Activated CD8-positive, alpha-beta memory T cell treated with anti-CD3 and anti-CD28 coated beads, Interleukin-2, amount 50 U/mL, for 1 hour (primary cell): Measurements from ENCODE around the gene TRPV3.
"Not testable (repeated sequence)": the region's sequence is repeated elsewhere in the genome, so short reads cannot be mapped to it uniquely, and the experiment has no call there.

Experiments used
- DNase-seq: peaks from one replicate; pipeline ENCODE4 v3.0.0-alpha.2; 2020; ENCODE audit errors: extremely low read depth

The TRPV3 gene

DNA sequence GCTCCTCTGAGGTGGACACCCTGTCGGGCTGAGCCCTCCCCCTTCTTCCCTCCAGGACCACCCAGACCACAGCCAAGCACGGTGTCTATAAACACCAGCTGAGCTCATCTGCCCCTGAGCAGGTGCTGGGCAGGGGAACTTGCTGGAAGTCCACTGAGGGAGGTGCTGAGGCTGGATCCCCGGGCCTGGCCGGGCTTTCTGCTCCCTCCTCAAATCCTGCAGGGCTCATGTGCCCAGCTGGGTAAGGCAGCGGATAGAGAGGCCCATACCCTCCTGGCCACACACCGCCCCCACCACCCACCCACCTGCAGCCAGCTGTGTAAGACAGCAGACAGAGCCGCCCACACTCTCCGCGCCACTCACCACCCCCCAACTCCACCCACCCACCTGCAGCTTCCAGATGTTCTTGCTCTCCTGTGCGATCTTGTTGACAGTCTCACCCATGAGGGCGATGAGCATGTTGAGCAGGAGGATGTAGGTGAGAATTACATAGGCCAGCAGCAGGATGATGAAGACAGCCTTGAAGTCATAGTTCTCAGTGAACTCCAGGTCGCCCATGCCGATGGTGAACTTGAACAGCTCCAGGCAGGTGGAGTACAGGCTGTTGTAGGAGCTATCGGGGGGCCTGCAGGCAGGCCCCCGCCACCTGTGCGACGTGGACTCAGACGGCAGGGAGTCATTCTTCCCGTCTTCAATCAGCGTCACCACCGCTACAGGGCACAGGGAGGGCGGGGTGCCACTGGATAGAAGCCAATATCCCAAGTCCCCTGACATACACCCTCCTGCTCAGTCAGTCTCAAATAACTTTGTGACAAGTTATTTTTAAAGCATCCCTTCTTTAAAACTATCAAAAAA, 15.9 kb upstream of the TRPV3 start:
- no peak for DNase-seq

DNA sequence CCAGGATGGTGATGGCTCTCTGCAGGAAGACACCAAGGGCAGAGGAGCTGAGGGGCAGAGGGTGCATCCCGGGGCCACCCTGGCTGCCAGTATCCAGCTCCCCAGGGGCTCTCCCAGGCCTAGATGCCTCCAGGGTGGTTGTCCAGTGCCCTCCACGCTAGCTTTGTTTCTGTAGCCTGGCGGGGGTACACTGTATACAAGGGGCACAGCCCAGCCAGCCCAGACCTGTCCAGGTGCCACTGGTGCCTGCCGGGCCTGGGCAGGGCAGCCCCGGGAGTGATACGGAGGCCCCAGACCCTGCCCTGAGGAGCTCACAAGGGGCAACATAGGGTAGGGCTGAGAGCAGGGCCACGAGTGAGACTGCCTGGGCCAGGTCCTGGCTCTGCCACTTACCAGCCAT, 14.6 kb upstream of the TRPV3 start:
- no peak for DNase-seq

DNA sequence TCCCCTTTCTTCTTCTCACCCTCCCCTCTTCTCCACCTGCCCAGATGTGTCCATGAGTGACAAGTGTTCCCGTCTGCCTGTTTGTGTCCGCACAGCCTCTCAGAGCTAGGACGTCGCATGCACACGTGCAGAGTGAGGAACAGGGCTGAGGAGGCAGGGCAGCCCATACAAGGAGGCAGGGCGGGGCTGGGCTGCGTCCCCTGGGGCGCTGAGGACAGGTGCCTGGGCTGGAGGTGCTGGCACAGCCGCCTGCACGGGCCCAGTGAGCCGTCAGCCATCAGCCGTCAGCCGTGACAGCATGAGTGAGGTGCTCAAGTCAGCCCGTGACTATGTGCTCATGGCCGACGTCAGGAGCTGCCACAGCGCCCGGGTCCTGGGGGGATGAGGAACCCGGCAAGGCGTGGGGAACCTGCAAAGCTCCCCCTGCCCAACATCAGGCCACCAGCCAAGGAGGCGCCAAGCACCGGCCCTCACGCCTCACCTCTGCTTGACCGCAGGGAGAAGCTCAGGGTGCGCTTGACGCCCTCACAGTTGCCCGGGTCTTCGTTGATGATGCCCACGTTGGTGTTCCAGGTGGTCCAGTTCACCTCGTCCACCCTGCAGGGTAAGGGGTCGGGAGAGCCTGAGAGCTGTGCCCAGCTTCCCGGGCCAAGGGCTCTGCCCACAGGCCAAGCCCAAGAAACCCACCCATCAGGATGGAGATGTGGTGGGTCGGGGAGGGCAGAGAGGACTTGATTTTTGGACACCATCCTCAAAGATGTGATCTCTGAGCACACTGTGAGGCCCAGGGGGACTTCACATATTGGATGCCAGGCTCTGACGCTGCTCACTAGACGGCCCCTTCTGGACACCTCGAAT, 13.7 kb upstream of the TRPV3 start:
- no peak for DNase-seq

DNA sequence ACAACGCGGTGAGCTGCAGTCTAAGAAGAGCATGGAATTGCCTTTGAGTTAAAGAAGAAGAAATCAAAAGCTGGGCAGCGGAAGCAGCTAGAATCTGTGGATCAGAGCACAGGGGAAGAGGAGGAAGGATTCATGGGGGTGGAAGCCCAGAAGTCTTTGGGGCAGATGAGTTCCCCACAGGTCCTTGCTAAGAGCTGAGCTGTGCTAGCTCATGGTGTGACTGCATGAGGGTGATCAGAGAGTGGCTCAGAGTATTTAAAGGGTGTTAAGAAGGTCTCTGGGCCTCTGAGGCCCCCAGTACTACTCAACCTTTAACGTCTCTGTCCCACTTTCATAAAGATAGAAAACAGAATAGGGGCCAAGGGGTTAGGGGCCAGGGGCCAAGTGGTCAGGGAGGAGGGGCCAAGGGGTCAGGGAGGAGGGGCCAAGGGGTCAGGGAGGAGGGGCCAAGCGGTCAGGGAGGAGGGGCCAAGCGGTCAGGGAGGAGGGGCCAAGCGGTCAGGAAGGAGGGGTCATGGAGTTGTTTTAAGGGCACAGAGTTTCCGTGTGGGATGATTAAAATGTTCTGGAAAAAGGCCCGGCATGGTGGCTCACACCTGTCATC, 12.0 kb upstream of the TRPV3 start:
- no peak for DNase-seq

DNA sequence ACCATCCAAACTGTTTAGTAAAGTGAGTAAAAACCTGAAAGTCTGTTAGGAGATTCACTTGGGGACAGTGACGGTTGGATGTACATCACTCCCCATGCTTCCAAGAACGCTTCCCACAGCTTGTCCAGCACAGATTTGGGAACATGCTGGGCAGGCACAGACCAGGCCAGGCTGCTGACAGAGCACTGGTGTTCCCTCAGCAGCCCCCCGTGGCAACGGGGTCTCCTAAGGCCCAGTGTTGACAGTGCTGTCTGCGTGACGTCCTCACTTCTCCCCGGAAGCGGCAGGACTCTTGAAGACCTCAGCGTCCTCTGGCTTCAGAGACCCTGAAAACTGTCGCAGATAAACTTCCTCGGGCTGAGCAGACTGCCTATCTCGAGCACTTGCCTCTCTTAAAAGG, 8.9 kb upstream of the TRPV3 start:
- DNase-seq: no peak

DNA sequence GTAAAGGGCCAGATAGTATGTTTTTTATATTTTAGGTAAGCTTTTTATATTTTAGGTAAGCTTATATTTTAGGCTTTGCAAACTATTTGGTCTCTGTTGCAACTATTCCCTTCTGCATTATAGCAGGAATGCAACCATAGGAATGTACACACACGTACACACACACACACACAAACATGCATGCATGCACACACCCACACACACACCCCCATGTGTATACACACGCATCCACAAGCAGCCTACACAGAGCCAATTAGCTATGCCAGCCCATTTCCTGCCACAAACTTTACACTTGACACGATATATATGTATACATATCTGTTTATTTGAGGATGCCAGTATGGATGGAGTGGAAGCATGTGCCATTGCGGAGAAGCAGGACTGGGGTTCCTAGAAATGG, 7.5 kb upstream of the TRPV3 start:
- DNase-seq: no peak

DNA sequence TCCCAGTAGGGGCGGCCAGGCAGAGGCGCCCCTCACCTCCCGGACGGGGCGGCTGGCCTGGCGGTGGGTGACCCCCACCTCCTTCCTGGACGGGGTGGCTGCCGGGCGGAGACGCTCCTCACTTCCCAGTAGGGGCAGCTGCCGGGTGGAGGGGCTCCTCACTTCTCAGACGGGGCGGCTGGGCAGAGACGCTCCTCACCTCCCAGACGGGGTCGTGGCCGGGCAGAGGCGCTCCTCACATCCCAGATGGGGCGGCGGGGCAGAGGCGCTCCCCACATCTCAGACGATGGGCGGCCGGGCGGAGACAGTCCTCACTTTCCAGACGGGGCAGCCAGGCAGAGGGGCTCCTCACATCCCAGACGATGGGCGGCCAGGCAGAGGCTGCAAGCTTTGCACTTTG, 6.6 kb upstream of the TRPV3 start:
- not testable (repeated sequence) for DNase-seq

DNA sequence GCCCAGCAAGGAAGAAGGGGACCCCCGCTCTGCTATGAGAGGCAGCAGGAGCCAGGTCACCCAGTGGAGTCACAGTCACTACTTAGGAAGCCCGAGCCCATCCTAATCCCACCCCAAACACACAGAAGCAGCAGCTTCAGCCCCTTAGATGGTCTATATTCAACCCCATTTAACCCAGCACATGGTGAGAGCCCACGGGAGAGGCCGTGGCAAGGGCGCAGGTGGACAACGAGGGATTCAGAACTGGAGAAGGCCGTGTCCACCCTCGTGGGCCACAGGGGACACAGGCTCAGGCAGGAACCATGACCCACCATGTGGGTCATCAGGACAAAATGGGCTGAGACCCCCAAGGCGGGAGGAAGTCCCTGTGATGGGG, 1.6 kb upstream of the TRPV3 start:
- DNase-seq: no peak

DNA sequence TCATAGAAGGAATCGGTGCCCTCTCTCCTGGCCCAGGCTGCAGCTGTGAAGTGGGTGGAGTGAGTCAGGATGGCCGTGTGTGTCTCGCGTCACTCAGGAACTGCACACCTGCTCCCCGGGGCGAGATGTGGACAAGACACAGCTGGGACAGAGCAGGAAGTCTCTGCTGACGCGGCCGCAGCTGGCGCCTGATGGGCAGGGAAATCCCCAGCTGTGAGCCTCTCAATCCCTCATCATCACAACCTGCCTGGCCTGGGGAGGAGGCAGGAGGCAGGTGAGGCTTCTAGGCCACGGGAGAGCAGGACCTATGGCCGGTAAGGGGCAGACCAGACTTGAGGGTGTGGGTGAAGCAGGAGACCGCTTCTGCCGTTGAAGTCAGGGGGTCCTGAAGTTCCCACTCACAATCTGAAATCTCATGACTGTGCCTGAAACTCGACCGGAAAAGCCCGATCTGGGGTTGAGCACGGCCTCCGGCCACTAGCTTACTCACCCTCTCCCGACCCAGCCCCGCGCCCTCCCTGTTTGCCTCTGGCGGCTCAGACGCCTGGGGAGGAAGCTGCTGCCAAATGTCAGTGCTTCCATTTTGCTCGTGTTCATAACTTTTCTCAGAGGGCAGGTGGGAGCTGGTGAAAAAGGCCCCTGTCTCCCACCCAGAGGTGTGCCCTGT, 1.1 kb upstream of the TRPV3 start:
- DNase-seq: no peak

DNA sequence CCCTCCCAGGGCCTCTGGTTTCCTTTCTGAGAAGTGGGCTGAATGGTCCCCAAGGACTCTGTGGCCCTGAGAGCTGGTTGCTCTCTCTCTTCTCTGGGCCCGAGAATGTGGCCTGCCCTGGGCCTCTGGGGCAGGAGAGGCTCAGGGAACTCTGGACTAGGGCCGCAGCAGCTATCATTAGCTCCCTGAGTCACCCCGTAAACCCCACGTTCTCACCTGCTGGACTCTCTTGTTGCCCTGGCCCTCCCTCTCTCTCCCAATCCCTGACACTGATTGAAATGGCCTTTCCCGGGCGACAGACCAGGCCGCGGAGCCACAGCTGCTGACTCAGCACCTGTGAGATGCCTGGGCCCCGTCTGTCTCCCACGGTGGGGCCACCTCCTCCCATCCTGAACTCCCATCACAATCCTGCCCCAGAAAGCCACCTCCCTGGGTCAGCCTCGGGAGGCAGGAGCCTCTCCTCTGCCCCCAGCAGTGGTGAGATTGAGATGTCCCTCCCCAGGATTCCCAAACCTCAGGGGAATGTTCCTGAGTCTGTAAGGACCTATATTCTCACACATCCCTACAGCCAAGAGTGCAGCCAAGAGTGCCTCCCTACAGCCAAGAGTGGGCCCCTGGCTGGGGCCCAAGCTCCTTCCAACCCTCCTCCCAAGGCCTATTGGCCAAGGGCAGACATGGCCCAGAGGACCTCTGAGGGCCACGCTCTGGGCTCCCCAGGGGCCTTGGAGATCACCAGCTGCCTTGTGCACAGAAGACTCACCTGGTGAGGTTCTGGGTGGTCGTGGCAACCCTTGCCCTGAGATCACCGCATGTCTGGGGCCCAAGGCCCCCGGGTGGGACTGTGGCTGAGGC, 470 bp downstream of the TRPV3 start:
- DNase-seq: no peak

DNA sequence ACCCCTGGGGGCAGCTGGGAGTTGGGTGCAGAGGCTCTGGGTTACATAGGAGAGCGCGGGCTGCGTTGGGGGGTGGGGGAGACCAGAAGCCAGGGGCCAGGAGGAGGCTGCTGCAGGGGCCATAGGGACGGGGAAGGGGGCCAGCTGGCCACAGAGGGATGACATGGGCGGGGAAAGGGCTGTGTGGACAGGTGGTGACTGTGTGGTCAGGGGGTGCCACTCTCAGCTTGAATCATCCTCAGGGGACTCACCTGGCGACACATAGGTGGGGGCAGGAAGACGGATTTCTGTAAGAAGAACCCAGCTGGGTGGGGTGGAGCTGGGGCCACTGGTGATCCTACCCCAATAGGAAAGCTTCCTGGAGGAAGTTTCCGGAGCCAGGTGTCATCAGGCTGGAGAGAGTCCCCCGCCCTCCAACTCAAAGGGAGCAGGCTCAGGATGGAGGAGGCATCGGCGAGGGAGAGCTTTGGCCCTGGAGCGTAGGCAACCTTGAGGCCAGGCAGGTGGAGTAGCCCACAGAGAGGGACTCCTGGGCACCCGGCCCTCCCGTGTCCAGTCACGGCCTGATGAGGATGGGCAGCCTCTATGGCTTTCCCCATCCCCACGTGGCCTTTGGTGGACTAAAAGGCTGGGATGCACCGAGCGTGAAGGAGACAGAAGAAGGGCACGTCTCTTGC, 1.2 kb downstream of the TRPV3 start:
- no peak for DNase-seq

DNA sequence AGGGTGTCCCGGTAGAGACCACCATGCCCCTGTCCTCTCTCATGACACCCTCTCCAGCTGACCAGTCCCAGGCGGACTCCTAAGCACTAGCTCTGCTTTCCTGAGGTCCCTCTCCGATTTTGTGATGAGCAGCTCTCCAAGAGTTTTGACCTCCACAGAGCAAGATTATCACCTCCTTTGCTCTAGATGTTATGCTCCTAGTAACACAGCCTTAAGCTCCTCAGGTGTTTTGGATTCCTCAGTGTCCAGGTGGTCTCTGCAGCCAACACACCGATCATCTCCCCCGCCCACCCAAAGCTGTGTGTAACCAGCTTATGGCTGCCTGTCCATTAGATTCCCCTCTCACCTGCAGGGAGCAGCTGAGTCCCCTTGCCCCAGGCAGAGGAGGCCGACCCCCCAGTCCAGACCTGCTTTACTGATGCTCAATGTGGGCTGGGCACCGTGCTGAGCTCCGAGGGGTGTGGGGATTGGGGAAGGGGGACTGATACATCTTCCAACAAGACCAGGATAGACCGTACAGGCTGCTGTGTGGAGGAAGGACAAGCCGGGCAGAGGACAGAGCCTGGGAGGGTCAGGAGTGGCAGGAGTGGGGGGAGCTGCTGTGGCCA, 2.3 kb downstream of the TRPV3 start:
- no peak for DNase-seq

DNA sequence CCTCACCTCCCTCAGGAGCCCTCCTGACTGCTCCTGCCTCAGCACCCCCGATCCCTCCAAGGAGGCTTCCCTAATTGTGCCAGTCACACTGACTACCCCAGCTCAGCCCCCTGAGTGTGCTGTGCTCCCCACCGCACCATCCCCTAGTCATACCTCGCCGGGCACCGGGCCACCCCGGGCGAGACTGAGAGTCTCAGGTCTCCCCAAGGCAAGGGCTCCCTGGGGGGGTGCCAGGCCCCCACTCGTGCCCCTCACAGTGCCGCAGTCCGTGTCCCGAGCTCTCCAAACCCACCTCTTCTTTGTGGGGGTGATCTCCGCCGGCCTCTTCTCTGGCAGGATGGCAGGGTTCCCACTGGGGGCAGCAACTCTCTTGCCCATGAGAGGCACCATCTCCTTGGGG, 3.2 kb downstream of the TRPV3 start:
- no peak for DNase-seq

DNA sequence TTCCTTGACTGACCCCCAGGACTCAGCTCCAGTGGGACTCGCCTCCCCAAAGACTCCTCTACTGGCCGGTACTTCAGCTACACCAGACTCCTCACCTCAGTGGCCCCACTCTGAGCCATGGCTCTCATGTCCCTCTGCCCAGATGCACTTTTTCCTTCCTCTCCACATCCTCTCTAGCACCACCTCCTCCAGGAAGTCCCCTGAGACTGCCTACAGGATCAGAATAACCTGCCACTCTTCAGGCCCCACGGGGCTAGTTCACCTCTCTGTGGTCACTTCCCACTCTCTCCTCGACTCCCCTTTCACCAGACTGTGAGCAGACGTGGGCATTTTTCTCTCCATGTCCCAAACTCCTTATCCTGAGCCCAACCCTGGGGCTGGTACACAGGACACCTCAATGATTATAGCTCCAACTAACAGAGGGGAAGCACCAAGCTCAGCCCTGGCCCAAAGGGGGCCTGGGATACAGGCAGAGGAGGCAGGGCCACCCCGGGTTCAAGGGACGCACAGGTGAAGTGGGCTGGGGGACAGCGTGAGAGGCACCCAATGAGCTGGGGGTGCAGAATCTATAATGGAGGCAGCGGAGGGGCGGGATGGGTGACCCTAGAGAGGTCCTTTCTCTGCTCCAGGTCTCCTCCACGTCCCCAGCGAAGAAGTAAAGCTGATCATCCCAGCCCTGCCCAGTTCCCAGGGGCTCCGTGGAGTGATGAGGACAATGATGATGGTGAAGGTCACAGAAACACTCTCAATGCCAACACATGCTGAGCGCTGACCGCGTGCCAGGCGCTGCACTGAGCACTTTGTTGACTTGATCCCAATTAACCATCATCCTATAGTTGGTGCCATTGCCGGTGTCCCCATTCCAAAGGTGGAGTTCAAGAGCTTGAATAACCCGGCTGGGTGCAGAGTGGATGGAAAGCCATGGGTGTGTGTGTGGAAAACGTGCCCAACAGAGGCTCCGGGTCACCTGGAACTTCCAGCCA, 3.9 kb downstream of the TRPV3 start:
- no peak for DNase-seq

DNA sequence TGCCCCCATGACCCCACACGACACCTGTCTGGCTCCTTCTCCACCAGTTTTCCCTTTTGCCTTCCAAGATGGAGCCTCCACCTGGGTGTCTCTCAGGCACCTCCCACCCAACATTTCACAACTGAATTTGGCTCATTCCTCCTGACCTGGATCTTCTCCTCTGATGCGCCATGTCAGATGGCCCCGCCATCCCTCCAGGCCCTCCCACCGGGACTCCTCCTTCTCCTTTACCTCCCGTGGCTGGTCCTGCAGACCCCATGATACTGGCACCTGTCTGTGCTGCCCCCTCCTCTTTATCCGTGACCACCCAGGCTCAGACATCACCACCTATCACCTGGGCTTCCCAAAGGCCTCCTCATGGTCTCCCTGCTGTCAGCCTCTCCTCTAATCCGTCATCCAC, 4.7 kb downstream of the TRPV3 start:
- no peak for DNase-seq

DNA sequence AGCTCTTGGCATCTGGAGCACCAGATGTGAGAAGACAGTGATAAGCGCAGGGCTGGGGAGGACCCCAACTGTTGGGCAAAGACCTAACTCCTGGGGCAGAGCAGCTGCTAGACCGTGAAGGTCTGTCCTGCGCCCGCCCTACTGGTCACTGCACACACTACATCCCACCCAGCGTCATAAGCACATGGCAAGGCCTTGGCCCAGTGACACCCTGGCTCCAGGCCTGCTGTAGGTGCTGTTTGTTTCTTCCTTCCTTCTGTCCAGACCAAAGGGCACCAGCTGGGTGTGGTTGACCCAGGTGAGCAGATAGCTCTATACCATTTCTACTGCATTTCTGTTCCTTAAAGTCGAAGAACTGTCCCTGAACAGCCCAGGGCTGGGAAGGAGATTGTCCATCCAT, 6.4 kb downstream of the TRPV3 start:
- DNase-seq: no peak

DNA sequence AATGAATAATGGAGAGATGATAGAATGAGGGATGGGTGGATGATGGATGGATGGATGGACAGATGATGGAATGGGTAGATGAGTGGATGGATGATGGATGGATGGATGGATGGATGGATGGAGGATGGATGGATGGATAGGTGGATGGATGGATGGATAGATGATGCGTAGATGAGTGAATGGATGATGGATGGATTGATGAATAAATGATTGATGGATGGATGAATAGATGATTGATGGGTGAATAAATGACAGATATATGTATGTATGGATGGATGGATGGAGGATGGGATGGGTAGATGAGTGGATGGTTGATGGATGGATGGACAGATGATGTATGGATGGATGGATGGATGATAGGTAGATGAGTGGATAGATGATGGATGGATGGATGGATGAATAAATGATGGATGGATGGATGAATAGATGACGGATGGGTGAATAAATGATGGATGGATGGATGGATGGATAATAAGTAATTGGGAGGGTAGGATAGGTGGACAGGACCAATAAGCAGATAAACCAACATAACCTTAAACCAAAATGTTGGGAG, 7.9 kb downstream of the TRPV3 start:
- DNase-seq: no peak

DNA sequence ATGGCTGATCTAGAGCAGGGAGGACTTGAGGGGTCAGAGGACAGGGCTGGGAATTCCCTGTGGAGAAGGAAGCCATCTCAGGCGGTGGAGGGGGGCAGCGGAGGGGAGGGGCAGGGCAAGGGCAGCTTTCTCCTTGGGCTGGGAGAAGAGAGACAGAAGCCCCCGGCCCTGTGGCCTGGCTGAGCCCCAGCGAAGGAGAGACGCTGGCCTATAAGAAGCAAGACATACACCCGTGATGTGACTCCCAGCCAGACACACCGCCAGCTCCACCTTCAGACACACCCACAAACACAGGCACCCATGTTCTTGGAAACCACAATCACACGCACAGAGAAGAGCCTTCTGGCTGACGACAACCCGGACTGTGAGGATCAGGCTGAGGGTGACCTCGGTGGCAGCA, 10.0 kb downstream of the TRPV3 start:
- no peak for DNase-seq

DNA sequence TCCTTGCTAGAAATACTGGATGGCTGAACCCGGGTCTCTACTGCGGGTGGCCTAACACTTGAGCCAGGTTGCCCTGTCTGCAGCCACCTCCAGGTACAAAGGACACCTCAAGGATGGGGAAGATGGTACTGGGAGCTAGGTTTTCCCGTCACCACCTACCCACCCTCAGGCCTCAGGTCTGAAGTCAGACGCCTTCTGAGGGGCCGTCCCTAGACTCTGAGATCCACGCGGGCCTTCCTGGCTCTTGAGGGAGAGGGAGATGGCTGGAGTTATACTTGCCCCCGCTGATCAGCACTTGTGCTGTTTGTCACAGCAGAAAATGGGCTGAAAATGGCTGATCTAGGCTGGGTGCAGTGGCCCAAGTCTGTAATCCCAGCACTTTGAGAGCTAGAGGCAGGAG, 10.6 kb downstream of the TRPV3 start:
- no peak for DNase-seq
